Adrenal gland (tissue), 5 donors: ENCODE measurements around the gene GRIK5.

Experiments
- POLR2A ChIP-seq, 2 donors: fragments of 450-650 bp; IDR thresholded peaks; one replicate each; pipeline ENCODE4 v1.6.1; 2017; ENCODE audit warnings: antibody characterized with exemption in 2 of 2, mild to moderate bottlenecking in 2 of 2, moderate library complexity in 1 of 2
- TF ChIP-seq, protein P1 (sequence below), 6 experiments: fragments of 450-650 bp in 4 of 6; fragments of 200-600 bp in 2 of 6; sonication (generic) in 1 of 6; IDR thresholded peaks; 1 replicate in 5 of 6; 2 replicates in 1 of 6; pipeline versions ENCODE4 v1.5.1 to v1.8.0; 2016 to 2021; ENCODE audit warnings: antibody characterized with exemption in 6 of 6, mild to moderate bottlenecking in 2 of 6, moderate library complexity in 1 of 6
- donor health status: DM: no; HTN: no; CAD: no.

DNA sequence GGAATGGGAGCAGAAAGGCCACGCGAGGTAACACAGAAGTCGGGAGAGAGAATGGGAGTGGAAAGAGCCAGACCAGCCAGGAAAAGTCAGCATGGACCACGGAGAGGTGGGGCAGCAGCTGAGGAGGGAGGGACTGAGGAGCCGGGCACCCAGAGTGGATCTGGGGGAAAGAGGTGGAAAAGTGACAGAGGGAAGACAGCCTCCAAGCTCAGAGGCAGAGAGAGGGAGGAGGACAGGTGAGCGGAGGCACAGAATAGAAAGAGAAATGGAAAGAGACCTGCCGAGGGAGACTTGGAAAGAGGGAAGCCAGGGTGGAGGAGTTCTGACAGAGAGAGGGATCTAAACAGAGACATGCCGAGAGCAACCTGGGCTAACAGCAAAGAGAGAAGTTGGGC lies 1.6 kb downstream of the GRIK5 start:
- TF ChIP-seq POLR2A (IDR thresholded peaks at IDR 0.05), result no peak
- TF ChIP-seq, protein P1, sequence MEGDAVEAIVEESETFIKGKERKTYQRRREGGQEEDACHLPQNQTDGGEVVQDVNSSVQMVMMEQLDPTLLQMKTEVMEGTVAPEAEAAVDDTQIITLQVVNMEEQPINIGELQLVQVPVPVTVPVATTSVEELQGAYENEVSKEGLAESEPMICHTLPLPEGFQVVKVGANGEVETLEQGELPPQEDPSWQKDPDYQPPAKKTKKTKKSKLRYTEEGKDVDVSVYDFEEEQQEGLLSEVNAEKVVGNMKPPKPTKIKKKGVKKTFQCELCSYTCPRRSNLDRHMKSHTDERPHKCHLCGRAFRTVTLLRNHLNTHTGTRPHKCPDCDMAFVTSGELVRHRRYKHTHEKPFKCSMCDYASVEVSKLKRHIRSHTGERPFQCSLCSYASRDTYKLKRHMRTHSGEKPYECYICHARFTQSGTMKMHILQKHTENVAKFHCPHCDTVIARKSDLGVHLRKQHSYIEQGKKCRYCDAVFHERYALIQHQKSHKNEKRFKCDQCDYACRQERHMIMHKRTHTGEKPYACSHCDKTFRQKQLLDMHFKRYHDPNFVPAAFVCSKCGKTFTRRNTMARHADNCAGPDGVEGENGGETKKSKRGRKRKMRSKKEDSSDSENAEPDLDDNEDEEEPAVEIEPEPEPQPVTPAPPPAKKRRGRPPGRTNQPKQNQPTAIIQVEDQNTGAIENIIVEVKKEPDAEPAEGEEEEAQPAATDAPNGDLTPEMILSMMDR (IDR thresholded peaks at IDR 0.05), result no peak
